Type B pancreatic cell (in vitro differentiated cells): ENCODE data around the gene ZBTB40. TPM values are rescaled to one million over a fixed set of nuclear protein-coding genes. Genes with fewer than 3 reads are reported as not detected.

Experiments used
- DNase-seq: peaks from one replicate; pipeline ENCODE4 v3.0.0; 2021; ENCODE audit warnings: mixed read lengths; ENCODE audit not compliant: unreplicated experiment; ENCODE audit errors: extremely low spot score
- H3K27ac Mint-ChIP-seq: 2 replicates; pipeline ENCODE4 v1.8.0; 2021; ENCODE audit warnings: mild to moderate bottlenecking, mixed read lengths
- H3K27me3 Mint-ChIP-seq: 2 replicates; pipeline ENCODE4 v1.8.0; 2021; ENCODE audit warnings: mixed read lengths
- H3K36me3 Mint-ChIP-seq: 2 replicates; pipeline ENCODE4 v1.8.0; 2021; ENCODE audit warnings: mixed read lengths
- H3K4me1 Mint-ChIP-seq: one replicate; pipeline ENCODE4 v1.8.0; 2021; ENCODE audit warnings: mixed read lengths; ENCODE audit not compliant: unreplicated experiment
- H3K4me3 Mint-ChIP-seq: 2 replicates; pipeline ENCODE4 v1.8.0; 2021; ENCODE audit warnings: mild to moderate bottlenecking, mixed read lengths
- H3K9me3 Mint-ChIP-seq: 2 replicates; pipeline ENCODE4 v1.8.0; 2021; ENCODE audit warnings: mixed read lengths
- total RNA-seq: library from RNA; stranded (reverse); gene quantifications from 2 replicates; pipeline ENCODE4 v1.2.1, GENCODE V29; 2021; ENCODE audit warnings: low replicate concordance
- TF ChIP-seq, protein P1 (sequence below): fragments of 200-600 bp; sonication (generic); conservative IDR thresholded peaks from 2 replicates; pipeline ENCODE4 v1.5.0; 2021; ENCODE audit warnings: antibody characterized with exemption, mild to moderate bottlenecking

ZBTB40 gene
- total RNA-seq, 1 donor from 2014 or later, result 26.9 TPM

DNA sequence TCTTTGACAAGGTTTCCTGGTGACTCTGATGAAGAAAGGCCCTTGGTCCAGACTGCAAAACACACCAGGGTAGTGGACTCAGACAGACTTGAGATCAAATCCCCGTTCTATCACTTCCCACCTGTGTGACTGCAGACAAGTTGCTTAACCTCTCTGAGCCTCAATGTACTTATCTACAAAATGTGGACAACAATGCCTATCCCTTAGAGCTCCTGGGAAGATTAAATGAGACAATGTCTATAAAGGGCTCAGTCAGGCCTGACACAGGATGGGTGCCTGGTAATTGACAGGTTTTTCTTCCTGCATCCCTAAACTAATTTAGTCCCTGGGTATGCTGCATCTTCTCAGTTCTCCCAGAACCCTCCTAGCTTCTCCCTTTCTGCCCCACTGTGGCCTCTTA is 37.9 kb upstream of the ZBTB40 start:
- H3K9me3 Mint-ChIP-seq, result no peaks in the 10 kb centered on the region
- H3K27ac Mint-ChIP-seq, result peak overlapping the region; percentile 96
- TF ChIP-seq, protein P1, sequence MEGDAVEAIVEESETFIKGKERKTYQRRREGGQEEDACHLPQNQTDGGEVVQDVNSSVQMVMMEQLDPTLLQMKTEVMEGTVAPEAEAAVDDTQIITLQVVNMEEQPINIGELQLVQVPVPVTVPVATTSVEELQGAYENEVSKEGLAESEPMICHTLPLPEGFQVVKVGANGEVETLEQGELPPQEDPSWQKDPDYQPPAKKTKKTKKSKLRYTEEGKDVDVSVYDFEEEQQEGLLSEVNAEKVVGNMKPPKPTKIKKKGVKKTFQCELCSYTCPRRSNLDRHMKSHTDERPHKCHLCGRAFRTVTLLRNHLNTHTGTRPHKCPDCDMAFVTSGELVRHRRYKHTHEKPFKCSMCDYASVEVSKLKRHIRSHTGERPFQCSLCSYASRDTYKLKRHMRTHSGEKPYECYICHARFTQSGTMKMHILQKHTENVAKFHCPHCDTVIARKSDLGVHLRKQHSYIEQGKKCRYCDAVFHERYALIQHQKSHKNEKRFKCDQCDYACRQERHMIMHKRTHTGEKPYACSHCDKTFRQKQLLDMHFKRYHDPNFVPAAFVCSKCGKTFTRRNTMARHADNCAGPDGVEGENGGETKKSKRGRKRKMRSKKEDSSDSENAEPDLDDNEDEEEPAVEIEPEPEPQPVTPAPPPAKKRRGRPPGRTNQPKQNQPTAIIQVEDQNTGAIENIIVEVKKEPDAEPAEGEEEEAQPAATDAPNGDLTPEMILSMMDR, result no peak
- peaks cover 33% of the 10 kb centered on the region for H3K4me1 Mint-ChIP-seq
- H3K4me3 Mint-ChIP-seq, result peak overlapping the region; percentile 51
- no peak for DNase-seq
- H3K36me3 Mint-ChIP-seq, result no peaks in the 10 kb centered on the region
- H3K27me3 Mint-ChIP-seq, result peaks cover under 1% of the 10 kb centered on the region

DNA sequence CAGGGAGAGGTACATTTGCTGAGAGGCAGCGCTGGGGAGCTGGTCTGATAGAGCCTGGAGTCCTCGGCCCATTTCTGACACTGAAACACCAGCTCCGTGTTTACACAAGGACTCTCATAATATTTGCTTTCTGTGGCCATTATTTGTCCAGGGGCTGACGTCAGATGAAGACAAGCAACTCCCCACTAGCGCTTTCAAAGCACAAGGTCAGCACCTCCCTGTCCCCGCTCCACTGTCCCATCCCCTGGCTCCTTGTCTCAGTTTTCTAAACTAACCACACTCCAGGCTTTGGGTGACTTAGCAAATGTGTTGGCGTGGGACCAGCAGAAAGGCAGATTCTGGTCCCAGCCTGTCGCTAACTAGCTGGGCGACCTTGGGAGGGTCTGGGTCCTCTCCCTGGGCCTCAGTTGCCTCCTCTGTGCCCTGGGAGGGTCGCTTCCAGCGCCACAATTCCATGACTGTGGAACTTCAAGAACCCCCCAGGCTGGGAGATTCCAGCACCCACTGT is 37.4 kb upstream of the ZBTB40 start:
- no peak for DNase-seq
- TF ChIP-seq, protein P1, result no peak
- Mint-ChIP-seq H3K4me1 (peaks cover 36% of the 10 kb centered on the region), H3K27me3 (peaks cover 5% of the 10 kb centered on the region), H3K9me3 (no peaks in the 10 kb centered on the region), H3K27ac (peak overlapping the region; percentile 96), H3K4me3 (peak overlapping the region; percentile 51), H3K36me3 (no peaks in the 10 kb centered on the region)

DNA sequence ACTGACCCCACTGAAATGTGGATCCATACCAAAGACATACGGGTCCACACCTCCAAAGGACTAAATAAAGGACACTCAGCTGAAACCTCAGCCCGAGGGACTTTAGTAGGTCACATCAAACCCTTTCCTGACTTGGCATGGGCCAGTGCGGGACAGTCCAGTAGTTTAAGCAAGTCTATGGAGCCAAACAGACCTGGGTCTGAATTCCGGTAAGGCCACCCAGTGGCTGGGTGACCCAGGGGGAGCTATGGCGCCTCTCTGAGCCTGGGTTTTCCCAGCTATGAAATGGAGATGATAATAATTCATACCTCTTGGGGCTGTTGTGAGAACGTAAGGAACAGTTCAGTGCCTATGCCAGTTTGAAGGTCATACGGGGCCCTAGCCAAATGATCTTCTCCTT is 36.2 kb upstream of the ZBTB40 start:
- H3K36me3 Mint-ChIP-seq, result no peaks in the 10 kb centered on the region
- peak; percentile 66 for DNase-seq
- peaks cover 8% of the 10 kb centered on the region for H3K27me3 Mint-ChIP-seq
- H3K4me3 Mint-ChIP-seq, result no peak overlapping the region
- TF ChIP-seq, protein P1, result no peak
- no peak overlapping the region for H3K27ac Mint-ChIP-seq
- no peaks in the 10 kb centered on the region for H3K9me3 Mint-ChIP-seq
- H3K4me1 Mint-ChIP-seq, result peaks cover 42% of the 10 kb centered on the region

DNA sequence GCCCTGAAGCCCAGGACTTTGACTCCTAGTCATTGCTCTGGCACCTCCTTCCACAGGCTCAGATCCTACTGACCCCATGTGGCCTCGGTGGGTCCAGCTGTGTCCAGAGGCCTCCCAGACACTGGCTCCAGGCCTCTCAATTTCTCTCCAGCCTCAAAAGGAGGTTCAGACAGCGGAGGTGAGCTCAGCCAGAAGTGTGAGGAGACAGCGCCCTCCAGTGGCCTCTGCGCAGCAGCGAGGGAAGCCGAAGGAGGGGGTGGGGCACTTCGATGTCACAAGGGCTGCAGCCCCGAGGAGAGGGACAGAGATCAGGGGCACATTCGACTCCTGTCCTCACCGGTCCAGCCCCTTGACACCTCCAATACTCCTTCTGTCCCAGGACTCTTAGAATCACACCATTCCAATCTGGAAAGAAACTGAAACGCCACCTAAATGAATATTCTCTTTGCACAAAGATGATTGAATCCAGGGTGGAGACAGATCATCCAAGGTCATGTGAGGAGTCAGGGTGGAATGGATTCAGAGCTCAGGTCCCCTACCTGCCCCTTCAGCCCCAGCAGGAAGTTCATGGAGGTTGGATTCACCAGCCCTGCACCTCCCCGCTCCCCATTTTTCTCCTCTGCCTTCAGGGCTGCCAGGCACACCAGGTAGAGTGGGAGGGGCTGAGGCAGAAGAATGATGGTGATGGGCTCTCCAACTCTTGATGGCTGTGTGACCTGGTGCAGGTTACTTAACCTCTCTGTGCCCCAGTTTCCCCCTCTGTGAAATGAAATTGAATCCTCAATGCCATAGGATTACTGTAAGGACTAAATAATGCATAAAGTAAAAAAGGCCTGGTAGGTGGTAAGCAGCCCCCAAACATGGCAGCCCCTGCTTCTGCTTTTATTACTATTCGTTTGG is 34.8 kb upstream of the ZBTB40 start:
- Mint-ChIP-seq H3K9me3 (no peaks in the 10 kb centered on the region), H3K36me3 (no peaks in the 10 kb centered on the region), H3K27ac (peak overlapping the region; percentile 55), H3K27me3 (peaks cover 9% of the 10 kb centered on the region), H3K4me3 (peak overlapping the region; percentile 43), H3K4me1 (peaks cover 40% of the 10 kb centered on the region)
- TF ChIP-seq, protein P1, result peak; percentile 99
- DNase-seq, result peak; percentile 90

DNA sequence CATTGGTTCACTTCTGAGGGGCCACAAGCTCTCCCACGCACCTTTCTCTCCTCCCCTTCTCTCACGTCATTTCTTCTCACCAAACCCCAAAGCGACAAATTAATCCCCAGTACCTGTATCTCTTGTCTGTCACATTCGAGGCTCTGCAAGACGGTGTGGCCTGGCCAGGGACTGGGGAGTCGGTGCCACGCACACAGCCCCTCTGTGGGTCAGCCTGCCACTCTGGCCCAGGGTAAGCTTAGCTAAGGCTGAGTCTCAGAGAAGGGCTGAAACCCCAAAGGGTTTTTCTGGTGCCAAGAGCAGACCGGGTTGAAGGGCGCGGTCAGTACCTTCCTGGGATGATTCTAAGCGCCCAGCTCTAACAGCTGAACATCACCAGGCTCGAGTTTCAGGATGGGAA is 34.2 kb upstream of the ZBTB40 start:
- no peak for DNase-seq

More for the DNA sequence above, 34.2 kb upstream of the ZBTB40 start:
- Mint-ChIP-seq H3K4me3 (no peak overlapping the region), H3K4me1 (peaks cover 37% of the 10 kb centered on the region), H3K36me3 (no peaks in the 10 kb centered on the region), H3K27ac (no peak overlapping the region), H3K27me3 (peaks cover 9% of the 10 kb centered on the region), H3K9me3 (no peaks in the 10 kb centered on the region)
- TF ChIP-seq, protein P1, result no peak
